GM18505 (cell line): Measurements from ENCODE around the gene FHIT.

Experiments used
- ATAC-seq: cut with Tn5 transposase; IDR thresholded peaks from one replicate; pipeline ENCODE4 v1.9.1; 2021; ENCODE audit not compliant: unreplicated experiment
- POLR2A ChIP-seq: IDR thresholded peaks from 4 replicates; pipeline ENCODE4 v1.6.1; 2011; ENCODE audit warnings: borderline replicate concordance; ENCODE audit not compliant: insufficient read depth, insufficient read length; ENCODE audit errors: extremely low read depth

Gene FHIT

DNA sequence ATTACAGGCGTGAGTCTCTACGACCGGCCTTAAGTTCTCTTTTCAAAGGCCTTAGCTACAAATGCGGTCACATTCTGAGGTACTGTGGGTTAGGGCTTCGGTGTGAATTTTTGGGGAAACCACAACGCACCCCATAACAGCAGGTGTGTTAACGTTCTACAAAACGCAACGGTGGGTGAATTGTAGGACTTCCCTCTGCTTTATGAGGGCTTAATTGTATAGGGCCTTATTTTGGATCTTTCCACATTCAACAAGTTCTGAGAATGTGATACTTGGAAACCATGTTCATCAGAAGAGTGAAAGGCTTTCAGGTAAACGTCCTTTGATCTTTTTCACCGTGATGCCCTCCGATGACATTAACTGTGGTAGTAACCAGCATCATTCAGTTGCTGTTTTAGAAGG, 1202.8 kb downstream of the FHIT start:
- no peak for TF ChIP-seq POLR2A
- ATAC-seq: no peak

DNA sequence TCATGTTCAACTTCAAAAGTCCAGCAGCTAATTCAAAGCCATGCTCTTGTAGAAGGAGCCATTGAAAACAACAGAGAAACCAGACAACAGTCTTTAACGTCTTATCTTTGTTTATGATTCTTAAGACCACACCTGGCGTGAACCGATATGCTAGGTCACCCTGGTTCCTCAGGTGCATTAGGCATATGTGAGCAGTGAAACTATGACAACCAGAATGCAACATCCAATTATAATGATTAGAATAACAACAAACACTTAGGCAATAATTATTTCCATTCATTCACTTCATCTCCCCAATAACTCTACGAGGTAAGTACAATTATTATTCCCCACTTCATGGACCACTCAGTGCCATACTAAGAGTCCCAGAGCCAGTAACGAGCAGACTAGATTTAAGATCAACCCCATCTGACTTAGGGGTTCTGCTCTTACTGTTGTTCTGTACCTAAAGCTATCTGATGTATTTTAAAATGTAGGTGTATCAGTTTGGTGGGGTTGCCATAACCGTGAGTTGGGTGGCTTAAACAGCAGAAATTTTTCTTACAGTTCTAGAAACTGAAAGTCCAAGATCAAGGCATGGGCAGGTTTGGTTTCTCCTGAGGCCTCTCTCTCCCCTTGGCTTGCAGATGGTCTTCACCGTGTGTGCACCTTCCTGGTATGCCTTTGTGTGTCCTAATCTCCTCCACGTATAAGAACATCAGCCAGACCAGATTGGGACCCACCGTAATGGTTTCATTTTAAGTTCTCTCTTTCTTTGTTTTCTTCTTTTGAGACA, 1203.6 kb downstream of the FHIT start:
- no peak for TF ChIP-seq POLR2A
- ATAC-seq: no peak

DNA sequence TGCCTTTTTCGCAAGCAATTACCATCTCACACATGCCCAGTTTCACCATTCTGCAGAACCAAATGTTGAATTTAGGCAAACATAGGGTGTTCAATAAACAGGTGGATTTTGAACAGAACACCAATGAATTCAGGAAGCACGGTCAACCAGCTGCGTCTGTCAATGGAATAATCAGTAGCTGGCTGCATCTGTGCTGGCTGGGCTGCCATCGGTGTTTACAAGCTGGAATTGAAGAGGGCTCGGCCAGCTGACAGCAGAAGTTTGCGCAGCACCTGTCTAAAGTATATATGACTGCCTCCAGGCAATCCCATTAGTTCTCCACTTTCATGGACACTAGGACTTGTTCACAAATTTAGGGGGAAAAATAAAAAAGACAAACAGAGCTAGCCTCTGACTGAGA, 1205.0 kb downstream of the FHIT start:
- TF ChIP-seq POLR2A: no peak
- ATAC-seq: no peak

DNA sequence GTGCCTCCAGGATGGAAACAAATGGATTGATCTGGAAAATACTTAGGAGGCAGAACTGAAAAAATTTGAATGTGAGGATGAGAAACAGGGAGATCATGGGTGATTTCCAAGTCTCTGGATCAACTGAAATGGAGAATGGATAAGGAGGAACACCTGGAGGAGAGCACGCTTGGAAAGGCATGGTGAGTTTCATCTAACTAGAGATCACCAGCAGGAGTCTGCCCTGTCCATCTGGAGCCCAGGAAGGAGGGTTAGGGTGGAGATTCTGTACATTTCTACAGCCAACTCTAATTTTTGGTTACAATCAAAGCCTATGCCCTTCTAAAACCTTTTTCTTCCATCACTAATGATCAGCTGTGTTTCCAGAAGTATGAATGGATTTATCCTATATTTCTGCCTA, 1205.6 kb downstream of the FHIT start:
- no peak for TF ChIP-seq POLR2A
- ATAC-seq: no peak

DNA sequence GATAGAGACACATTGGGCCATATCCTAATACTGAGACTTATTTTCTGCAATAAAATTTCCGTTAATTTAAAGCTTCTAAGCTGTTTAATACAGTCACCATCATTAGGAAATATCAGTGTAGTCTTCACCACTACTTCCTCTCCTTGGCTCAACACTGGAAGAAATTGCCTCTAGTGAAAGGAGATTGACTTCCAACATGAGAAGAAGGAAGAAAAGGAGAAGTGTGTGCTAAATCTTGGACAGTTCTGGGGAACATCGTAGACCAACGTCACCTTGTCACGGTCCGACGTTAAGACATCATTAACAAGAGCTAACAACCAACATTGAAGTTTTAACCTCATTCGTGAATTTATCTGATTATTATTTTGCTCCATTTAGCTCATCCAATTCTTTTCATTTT, 1214.4 kb downstream of the FHIT start:
- no peak for ATAC-seq

DNA sequence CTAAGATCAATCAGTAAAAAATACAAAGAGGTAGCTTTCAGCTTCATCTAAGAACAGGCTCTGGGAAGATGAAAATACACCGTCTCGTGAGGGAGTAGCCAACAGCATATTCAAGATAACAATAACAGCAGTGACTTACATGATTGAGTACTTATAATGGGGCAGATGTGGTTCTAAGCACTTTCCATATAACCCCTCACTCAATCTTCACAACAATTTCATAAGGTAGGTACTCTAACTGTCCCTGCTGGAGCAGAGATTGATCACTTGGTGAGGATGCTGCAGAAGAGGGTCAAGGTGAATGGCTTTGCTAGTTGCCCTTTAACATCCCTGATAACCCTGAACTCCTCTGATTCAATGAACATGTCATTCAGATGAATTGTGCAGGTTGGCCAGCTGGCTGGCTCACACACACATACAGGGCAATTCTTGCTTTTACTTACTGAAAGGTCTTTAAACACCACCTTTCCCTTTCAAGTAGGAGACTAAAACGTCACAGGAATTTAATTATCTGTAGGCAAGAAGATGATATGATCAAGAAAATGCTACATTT, 1217.3 kb downstream of the FHIT start:
- no peak for TF ChIP-seq POLR2A
- no peak for ATAC-seq

More for the DNA sequence above, 1214.4 kb downstream of the FHIT start:
- TF ChIP-seq POLR2A: no peak

DNA sequence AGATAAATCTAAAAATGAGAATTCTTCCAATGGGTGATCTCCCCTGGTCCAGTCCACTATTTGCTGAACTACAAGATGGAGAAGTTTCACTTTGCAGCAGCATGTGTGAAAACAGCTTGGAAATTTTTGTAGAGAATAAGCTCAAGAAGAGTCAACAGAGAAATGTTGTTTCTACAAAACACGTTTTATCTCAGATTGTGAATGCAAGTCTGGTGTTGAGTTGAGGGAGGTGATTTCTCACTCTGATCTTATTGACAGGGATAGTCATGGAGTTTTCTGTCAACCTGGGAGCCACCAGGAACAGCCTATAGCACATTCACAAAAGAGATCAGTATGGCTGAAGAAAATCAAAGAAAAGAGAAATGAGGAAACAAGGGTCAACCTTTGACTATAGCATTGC, 1220.3 kb downstream of the FHIT start:
- TF ChIP-seq POLR2A: no peak
- no peak for ATAC-seq

DNA sequence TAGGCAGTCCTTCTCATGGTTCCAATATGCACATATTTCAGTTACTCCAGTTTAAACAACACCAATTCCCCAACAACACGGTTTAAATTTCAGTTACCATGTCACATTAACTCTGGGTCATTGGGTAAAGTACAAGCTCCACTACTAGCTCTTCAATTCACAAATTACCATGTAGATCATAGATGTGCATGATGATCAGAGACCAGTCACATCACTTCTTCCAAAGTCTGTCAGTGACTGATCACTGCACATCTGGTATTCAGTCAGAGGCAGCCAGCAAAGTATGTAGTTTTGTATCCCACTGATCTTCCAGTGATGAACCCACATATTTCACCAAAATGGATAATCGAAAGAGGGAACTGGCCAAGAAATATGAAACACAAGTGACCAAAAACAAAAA, 1223.0 kb downstream of the FHIT start:
- no peak for TF ChIP-seq POLR2A
- no peak for ATAC-seq

DNA sequence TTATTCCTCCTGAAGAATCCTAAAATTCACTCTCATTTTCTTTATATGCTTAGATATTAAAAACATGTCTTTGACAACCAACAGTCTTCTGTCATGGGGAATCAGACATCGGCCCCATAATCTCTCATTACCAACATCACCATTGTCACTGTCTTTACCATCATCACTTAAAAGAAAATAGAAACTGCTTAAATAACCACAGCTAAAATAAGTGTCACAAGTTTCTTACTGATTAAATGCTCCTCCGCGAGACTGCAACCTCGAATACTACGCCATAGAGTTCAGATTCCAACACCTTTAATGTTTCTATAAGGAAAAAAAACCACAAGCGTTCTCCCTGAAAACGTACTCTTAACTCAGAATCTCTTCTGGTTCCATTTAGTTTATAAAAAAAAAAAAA, 1223.9 kb downstream of the FHIT start:
- no peak for TF ChIP-seq POLR2A
- ATAC-seq: no peak

DNA sequence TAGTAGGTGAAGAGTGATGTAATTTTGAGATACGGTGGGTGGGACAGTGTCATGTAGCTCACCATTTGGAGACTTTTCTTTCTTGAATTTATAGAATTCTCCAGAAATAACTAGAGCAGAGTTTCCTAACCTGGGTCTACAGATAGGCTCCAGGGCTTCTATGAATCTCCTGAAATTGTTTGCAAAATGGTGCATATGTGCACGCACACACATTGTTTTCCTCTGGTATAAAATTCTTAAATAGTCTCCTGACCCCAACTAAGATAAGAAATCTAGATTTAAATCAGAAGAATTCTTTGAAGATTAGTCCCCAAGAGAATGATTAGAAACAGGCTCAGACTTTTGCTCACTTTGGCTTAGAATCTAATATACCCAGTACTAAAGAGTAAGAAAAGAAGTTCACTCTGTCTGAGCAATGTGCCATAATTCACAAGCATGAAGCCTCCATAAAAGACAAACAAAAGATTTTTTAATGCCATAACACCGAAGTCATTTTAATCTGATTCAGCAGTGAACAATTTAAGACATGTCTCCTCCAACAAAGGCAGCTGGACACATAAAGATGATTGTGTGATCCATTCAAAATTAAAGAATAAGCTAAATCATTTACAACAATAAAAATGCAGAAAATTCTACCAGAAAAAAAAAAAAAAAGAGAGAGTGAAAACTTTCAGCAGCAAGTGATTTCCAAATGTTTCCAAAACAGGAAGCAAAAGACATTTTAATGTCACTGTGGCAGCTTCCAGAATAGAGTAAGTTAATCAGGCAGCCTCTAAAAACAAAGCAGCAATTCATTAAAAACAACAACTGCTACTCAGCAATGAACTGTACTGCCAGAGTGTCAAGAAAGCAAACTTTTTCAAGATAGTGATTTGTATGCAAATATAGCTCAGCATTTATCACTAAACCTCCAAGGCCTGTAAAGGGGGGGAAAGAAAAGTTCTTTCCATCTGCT, 1225.9 kb downstream of the FHIT start:
- ATAC-seq: no peak
- no peak for TF ChIP-seq POLR2A

DNA sequence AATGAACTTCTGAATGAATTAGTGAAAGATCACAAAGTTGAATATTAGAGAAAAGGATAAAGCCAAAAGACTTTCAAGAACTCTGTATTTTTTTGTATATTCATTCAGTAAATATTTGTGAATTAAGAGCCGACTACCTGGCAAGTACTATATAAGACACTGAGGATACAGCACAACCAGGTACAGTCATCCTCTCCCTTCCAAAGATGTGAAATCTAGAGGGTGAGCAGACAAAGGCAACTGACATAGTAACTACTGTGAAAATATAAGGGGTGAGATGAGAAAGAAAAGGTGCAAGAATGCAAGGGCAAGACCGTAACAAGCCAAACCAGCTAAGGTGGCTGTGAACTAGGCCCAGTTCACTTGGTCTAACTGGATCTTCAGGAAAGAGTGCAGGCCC, 1226.9 kb downstream of the FHIT start:
- ATAC-seq: no peak

DNA sequence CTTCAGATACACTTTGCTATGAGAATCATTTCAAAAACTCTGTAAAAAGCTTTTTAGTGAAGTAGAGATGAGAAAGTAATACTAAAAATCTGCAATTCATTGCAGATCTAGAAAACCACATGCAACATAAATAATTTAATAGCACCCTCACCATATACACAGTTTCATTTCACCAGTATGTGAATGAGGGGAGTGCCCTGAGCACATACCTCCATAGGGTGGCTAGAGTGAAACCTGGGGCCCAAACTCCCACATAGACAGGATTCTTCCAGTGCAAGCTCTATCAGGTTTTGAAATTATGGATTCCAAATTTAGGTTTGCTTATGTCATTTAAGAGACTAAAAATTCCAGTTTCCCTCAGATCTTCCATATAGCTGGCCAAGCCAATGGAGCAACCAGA, 1228.1 kb downstream of the FHIT start:
- no peak for TF ChIP-seq POLR2A

More for the DNA sequence above, 1226.9 kb downstream of the FHIT start:
- TF ChIP-seq POLR2A: no peak

DNA sequence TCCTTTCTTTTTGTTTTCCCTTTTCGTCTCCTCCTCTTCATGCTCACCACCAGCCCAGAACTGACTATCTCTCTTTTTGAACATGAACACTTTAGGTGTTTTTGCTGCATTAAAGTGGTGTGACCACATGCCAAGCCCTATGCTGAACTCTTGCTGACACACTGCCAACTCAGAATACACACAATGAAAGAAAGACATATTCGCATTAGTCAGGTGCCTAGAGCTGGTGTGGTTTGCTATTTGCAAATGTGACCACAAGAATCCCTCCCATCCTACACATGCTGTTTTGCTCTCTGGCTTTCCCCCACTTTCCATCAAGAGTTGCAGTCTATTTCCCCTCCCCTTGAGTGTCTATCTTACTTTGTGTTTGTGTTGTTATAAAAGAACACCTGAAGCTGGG, 1233.6 kb downstream of the FHIT start:
- TF ChIP-seq POLR2A: no peak
- peak; percentile 64 for ATAC-seq

More for the DNA sequence above, 1228.1 kb downstream of the FHIT start:
- ATAC-seq: no peak

DNA sequence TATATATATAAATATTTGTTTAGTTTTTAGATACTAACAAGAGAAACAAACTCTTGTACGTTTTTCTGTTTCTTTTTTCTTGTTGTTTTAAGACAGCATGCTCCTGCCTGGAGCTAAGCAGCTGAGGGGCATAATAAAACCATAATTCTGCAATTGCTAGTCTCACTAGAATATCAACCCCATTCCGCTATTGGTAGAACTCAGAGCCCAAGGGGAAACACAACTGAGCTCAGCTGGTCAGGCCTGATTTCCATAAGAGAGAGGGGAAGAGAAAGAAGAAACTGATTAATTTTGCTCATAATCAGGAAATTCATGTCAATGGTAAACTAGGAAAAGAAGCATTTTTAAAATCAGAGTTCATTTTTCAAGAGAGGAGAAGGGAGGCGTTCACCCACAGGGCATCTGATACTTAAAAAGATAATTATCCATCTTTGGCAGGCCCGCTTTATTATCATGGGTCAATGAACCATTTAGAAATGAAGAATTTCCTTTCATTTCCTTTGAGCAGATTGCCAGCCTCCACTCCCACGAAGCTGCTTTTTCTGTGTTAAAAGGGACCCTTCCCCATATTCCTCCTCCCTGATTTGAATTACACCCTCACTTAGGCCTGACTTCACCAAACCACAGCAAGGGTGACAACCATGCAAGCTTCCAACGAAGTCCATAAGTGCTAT, 1236.1 kb downstream of the FHIT start:
- TF ChIP-seq POLR2A: no peak
- ATAC-seq: no peak

DNA sequence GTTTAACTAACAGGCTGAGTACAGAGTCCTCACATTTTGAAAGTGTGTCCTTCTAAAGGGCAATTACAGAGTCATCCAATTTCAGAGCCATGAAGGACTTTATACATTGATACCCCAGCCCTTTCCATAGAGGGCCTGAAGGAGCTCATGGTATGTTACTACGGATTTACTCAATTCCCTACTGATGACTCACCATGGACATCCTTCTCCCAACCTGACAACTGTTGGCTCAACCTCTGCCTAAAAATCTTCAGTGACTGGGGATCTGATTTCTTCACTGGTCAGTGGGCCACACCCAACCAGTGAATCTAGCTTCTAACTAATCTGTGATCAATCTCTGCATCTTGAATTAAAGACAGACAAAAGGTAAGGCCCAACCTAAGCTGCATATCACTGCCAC, 1238.0 kb downstream of the FHIT start:
- TF ChIP-seq POLR2A: no peak
- ATAC-seq: no peak
